ENCODE measurements around the gene ANGPT4.

Gene ANGPT4

DNA sequence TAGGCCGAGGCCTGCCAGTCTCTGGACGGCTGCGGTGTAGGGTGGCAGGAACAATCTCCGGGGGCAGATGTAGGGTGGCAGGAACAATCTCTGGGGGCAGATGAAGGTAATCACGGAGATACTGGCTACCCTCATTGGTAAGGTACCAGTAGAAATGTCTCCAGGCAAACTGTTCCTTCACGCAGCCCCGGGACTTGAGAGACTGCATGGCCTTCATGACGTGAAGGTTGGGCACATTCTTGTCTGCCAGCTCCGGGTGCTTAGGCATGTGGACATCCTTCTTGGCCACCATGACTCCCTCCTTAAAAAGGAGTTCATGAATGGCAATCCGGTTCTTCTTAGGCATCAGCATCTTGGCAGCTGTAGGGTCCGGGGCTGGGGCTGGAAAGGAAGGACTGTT is 76.5 kb downstream of the ANGPT4 start:
- TF ChIP-seq, protein P1, sequence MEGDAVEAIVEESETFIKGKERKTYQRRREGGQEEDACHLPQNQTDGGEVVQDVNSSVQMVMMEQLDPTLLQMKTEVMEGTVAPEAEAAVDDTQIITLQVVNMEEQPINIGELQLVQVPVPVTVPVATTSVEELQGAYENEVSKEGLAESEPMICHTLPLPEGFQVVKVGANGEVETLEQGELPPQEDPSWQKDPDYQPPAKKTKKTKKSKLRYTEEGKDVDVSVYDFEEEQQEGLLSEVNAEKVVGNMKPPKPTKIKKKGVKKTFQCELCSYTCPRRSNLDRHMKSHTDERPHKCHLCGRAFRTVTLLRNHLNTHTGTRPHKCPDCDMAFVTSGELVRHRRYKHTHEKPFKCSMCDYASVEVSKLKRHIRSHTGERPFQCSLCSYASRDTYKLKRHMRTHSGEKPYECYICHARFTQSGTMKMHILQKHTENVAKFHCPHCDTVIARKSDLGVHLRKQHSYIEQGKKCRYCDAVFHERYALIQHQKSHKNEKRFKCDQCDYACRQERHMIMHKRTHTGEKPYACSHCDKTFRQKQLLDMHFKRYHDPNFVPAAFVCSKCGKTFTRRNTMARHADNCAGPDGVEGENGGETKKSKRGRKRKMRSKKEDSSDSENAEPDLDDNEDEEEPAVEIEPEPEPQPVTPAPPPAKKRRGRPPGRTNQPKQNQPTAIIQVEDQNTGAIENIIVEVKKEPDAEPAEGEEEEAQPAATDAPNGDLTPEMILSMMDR (IDR thresholded peaks at IDR 0.05; ENCODE audit: low read depth, low read length) = no peak
- no peaks in the 10 kb centered on the region for H3K27me3 ChIP-seq (ENCODE audit: insufficient read depth, low read depth, severe bottlenecking)
- H3K36me3 ChIP-seq = no peaks in the 10 kb centered on the region; the same call in 1 of the 2 replicates
- no peak overlapping the region for H3K27ac ChIP-seq
- H3K4me3 ChIP-seq (ENCODE audit: low read depth, low read length) = no peak overlapping the region
- no peak for DNase-seq
- H3K9me3 ChIP-seq (ENCODE audit: severe bottlenecking) = no peaks in the 10 kb centered on the region

DNA sequence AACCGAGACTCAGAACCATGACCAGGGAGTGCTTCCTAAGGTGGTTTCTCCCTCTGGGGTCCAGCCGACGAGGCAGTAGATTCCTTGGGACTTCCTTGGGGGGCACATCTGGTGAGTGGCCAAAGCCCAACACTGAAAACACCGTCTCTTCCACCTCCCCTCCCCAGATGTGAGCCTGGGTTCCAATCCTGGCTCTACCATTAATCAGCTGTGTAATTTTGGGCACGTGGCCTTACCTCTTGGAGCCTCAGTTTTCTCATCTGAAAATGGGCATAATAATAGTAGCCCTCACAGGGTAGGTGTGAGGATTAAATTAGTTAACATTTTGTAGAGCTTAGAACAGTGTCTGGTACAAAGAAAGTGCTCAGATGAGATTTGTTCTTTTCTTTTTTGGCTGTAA is 77.1 kb downstream of the ANGPT4 start:
- Histone ChIP-seq H3K9me3 (ENCODE audit: severe bottlenecking) (no peaks in the 10 kb centered on the region), H3K27me3 (ENCODE audit: insufficient read depth, low read depth, severe bottlenecking) (no peaks in the 10 kb centered on the region), H3K36me3 (no peaks in the 10 kb centered on the region; the same call in 1 of the 2 replicates), H3K4me3 (ENCODE audit: low read depth, low read length) (no peak overlapping the region), H3K27ac (no peak overlapping the region)
- no peak for DNase-seq
- TF ChIP-seq, protein P1 (IDR thresholded peaks at IDR 0.05; ENCODE audit: low read depth, low read length) = no peak

DNA sequence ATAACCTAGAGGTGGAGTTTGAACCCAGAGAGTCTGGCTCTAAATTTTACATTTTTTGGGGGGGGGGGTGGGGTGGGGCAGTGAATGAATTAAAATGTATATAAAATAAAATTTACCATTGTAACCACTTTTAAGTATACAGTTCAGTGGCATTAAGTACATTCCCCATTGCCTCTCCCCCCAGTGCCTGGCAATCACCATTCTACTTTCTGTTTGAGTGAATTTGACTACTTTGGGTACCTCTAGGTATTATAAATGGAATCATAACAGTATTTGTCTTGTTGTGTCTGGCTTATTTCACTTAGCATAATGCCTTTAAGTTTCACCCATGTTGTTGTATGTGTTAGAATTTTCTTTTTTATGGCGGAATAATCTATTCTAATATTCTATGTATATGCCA is 79.9 kb downstream of the ANGPT4 start:
- Histone ChIP-seq H3K27ac (no peak overlapping the region), H3K36me3 (no peaks in the 10 kb centered on the region; the same call in 1 of the 2 replicates), H3K4me3 (ENCODE audit: low read depth, low read length) (no peak overlapping the region), H3K9me3 (ENCODE audit: severe bottlenecking) (no peaks in the 10 kb centered on the region), H3K27me3 (ENCODE audit: insufficient read depth, low read depth, severe bottlenecking) (no peaks in the 10 kb centered on the region)
- no peak for DNase-seq
- TF ChIP-seq, protein P1 (IDR thresholded peaks at IDR 0.05; ENCODE audit: low read depth, low read length) = no peak

DNA sequence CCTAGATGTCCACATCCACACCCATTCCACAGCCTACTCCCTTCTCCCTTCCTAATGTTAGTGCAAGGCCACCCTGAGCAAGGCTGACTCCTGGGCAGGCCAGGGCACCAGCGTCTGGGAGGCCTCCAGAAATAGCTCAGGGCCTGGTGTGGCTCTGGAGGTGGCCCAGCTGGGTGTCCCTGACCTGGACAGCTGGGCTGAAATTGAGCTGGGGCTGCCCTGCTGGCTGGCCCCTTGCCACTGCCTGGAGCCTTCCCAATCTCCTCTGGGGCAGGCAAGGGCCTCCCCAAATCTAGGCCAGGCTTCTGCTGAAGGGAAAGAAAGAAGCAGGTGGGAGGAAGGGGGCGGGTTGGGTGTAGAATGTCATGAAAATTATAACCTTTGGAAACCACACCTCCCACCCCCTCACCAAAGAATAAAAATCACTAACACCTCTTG is 80.5 kb downstream of the ANGPT4 start:
- peak overlapping the region; percentile 40 for H3K27ac ChIP-seq
- no peak overlapping the region for H3K4me3 ChIP-seq (ENCODE audit: low read depth, low read length)
- H3K27me3 ChIP-seq (ENCODE audit: insufficient read depth, low read depth, severe bottlenecking) = no peaks in the 10 kb centered on the region
- no peaks in the 10 kb centered on the region for H3K9me3 ChIP-seq (ENCODE audit: severe bottlenecking)
- DNase-seq = peak; percentile 35
- H3K36me3 ChIP-seq = no peaks in the 10 kb centered on the region; the same call in 1 of the 2 replicates
- TF ChIP-seq, protein P1 (IDR thresholded peaks at IDR 0.05; ENCODE audit: low read depth, low read length) = no peak

DNA sequence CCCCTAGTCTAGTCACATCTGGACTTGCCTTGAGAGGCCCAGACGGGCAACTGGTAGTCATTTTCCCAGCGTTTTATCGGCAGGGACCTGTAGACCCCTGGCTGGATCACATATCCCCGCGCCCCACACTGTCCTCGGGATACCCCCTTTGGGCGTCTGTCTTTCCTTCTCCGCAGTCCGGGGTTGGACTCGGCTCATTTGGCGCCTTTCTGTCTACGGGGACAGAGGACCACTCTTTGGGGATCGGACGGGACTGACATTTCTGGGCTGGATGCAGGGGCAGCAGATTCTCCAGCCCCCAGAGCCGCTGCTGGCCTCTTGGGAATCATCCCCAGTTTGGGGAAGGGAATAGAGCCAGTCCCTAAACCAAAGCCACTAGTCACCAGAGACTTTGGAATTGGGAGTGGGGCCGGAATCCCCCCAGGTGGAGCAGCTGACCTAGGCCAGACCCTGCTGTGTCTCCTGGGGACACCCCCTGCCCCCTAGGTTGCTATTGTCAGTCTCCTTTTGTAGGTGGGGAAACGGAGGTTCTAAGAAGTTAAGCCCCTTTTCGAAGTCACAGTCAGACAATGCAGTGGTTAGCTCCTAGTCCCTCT is 81.9 kb downstream of the ANGPT4 start:
- no peaks in the 10 kb centered on the region for H3K9me3 ChIP-seq (ENCODE audit: severe bottlenecking)
- no peaks in the 10 kb centered on the region for H3K27me3 ChIP-seq (ENCODE audit: insufficient read depth, low read depth, severe bottlenecking)
- no peak for DNase-seq
- peak overlapping the region; percentile 92 for H3K4me3 ChIP-seq (ENCODE audit: low read depth, low read length)
- TF ChIP-seq, protein P1 (IDR thresholded peaks at IDR 0.05; ENCODE audit: low read depth, low read length) = no peak
- peak overlapping the region; percentile 96 for H3K27ac ChIP-seq
- H3K36me3 ChIP-seq = no peaks in the 10 kb centered on the region

Measured in WERI-Rb-1 (cell line).